8988T (cell line): Measurements from ENCODE around the gene CHSY1.

Source experiments
- DNase-seq: peaks from one replicate; pipeline ENCODE4 v3.0.0; 2011

Gene CHSY1

GRCh38 chr15:101185770-101186169 lies 66.1 kb downstream of the CHSY1 start:
- no peak for DNase-seq

DNA sequence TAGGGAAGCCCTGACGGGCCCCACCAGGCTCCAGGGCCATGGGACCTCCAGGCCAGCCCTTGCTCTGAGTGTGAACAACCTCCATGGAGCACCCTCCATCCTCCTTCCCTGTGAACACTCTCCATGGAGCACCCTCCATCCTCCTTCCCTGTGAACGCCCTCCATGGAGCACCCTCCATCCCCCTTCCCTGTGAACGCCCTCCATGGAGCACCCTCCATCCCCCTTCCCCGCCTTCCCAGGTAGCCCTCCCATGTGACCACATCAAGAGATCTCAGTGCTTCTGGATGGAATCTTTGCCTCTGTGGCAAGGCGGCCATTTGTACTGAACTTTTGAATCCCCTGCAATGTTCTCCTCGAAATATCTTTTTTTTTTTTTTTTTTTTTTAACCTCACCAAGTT lies 66.5 kb downstream of the CHSY1 start:
- DNase-seq = no peak

DNA sequence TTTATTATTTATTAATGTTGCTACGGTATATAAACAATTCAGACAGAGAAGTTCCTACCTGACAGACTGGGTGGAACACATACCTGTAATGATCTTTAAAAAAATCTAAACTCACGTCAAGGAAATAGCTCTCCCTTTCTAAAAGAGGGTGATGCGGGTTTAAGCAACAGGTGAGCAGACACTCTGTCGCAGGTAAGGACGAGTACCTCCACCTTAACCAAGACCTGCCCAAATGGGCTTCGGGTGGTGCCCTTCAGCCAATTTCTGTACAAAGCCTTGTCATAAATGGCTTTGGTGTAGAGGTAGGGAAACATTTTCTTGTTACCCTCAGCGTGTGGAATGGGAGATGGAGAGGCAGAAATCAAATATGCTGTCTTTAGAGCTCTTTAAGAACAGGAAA lies 67.0 kb downstream of the CHSY1 start:
- no peak for DNase-seq

DNA sequence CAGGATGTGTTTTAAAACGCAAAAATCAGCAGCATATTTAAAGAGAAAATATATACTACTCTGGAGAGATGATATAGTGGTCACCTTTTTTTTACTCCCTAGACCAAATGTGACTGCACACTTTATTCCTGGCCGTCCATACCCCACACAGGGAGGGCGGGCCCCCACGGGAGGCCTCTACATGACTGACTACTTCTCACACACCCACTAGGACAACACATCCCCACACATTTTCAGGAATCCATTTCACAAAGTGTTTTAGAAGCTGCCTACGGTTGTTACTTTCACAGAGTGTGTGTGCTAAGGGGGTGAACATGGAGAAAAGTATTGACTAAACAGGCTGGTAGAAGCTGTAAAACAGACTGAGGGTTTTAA lies 67.9 kb downstream of the CHSY1 start:
- DNase-seq = no peak

DNA sequence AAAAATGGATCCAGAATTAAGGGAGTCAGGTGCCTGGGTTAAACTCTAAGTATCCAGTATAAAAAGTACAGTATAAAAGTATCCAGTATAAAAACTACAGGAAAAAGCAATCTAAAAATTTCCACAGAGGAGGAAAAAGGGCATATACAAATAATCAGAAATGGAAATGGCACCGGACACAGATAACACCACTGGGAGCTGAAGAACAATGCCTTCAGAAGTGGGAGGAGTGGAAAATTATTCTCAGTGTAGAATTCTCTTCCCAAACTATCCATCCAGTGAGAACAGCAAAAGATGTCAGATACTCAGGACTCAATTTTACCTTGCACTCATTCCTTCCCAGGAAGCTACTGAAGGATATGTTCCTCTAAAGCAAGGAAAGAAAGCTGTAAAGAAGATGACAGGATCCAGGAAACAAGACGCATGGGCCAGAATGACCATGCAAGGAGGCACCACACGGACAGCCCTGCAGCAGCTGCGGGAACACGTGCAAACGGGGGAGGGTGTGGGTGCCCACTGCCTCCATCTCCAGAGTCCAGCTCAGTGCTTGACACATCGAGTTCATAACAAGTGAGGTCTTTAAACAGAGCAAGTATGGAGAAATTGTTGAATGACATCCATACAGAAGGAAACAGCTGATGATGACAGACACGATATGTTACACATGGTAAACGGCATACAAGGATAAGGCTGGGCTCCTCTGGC lies 68.5 kb downstream of the CHSY1 start:
- no peak for DNase-seq

DNA sequence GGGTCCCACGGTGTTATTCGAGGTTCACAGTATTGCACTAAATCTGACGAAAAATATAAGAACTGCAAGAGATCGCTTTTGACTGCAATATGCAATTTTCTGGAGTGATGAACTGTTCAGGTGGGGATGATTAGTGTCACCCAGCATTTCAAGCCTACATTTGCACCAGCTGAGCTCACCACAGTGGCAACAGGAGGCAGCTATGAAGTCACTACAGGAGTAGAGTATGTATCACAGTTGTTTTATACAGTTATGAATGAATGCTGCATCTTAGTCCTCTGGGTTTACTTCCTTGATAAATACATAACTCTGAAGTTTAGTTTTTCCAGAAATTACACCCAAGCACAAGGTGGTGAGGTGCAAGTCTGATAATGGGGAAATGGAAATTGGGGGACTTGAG lies 69.6 kb downstream of the CHSY1 start:
- no peak for DNase-seq

DNA sequence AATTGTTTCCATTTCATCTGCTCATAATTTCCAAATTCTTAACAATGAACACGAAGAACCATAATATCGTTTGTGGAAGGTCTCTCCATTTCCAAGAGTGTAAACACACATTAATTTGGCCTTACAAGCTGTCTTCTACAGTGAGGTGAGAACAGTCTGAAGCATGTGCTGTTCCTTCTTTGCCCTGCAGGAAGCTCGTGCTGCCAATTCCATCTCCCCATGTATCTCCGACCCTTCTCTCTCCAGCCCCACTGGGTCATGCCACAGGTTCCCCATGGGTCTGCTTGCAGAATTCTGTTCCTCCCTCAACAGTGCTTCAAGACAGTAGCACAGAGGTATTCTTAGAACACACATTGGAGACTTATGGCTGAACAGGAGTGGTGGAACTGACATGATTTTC lies 70.5 kb downstream of the CHSY1 start:
- DNase-seq = no peak

- DNase-seq = no peak
These were observed 71.1 kb downstream of the CHSY1 start for GRCh38 chr15:101180620-101181307.

GRCh38 chr15:101179341-101180153 lies 72.3 kb downstream of the CHSY1 start:
- no peak for DNase-seq

DNA sequence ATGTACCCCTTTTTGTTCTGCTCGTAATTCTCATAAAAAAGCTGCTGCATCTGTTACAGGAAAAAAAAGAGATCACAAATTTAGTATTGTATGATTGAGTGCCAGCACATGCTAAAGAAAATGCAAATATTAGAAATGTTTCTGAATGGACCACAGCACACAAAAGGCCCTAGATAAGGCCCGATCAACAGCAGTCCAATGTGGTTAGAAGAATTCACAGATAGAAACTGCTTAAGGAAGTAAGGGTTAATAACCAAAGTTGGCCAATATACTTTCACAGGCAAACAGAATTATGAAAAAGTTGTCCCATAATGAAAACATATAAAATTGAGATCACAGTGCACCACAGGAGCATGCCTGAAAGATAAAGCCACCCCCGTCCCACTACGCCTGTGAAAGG lies 72.9 kb downstream of the CHSY1 start:
- DNase-seq = no peak

GRCh38 chr15:101178479-101178878 lies 73.4 kb downstream of the CHSY1 start:
- no peak for DNase-seq

GRCh38 chr15:101177866-101178265 lies 74.0 kb downstream of the CHSY1 start:
- DNase-seq = no peak

DNA sequence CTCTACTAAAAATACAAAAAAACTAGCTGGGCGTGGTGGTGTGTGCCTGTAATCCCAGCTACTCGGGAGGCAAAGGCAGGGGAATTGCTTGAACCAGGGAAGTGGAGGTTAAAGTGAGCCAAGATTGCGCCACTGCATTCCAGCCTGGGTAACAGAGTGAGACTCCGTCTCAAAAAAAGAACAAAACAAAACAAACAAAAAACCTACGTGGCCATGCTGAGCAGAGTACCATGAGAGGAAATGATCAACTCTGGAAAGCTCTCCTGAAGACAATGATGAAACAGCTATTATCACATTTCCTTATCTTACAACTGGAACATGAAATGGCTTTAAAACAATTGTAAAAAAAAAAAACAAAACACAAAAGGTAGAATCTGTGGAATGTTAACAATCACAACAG lies 75.2 kb downstream of the CHSY1 start:
- DNase-seq = no peak

DNA sequence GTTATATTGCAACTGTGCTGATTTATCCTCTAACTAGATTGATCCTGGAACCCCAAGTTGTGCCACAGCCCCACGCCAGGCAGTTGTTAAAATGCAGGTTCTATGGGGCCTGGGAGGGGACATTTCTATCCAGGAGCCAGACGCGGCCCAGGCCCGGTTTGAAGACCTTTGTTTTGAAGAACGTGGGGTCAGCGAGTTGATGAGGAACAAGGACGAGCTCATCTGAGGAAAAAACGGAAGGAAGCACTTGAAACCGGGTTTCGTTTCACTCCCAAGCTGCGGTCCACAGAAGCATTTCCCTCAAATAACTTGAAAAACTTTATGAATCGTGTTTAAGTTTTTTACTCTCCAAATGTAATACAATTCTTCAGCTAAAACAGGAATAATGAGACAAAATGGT lies 76.4 kb downstream of the CHSY1 start:
- no peak for DNase-seq

DNA sequence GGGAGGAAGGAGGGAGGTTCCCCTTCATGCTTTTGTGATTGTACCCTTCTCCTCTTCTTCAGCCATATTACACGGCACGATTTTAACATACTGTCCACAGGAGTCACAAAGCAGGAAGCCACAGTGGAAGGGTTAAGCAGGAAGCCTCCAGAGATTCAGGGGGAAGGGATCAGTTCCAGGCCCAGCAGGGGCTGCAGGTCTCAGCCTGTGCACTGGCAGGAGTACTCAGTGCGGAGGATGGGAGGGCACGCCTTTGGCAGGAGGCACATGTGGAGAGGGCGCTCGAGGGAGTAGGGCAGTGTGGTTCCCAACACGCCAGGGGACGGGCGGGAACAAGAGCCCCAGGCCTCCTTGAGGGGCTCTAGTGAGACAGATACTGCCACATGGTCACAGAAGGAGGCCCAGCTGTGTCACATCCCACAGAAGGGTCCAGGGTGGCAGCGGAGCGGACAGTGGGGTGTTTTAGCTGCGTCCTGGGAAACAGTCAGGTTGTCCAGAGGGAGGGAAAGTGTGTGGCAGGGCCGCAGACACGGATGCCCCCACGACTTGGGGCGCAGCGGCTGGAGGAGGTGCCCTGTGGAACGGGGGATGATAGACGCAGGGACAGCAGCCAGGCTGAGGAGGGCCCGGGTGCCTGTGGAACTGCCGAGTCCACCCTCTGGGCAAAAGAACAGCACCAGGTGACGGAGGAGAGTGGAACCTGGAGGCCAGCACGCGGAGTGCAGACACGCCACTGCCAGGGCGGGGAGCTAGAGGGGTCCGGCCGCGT lies 77.5 kb downstream of the CHSY1 start:
- DNase-seq = no peak

DNA sequence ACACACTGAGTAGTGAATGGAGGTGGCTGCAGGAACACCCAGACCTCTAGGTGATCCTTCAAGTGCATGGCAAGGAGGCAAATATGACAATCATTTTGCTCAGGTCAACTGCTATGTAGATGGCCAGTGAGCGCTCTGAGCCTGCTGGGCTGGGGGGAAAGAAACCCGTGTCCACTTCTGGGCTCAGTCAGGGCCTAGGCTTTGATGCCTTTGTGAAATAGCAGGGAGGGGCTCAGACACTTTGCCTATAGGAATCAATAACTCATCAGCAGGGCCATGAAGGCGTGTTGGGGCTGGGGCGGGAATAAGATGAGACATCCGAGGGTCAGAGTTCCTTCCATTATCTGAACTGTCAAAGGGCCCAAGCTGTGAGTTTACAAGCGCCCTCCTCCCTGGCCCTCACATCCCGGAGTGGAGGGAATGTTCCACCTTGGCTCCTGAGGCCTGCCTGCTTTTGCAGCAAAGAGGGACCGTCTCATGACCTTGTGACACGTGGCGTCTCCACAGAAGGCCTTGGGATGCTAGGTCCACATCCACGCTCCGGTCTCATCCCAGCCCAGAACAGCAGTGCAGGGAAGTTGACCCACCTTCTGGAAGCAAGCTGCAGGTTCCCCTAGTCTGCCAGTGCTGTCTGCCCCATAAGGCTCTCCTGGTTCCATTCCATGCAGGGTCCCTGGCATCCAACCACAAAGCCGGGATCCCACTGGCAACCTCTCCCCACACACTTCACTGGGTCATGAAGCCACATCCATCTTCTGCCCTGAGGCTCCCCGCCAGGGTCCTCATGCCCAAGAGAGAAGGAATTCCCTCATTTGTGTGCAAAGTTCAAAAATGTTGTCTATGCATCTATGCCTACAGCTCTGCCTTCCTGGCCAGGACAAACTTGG lies 78.4 kb downstream of the CHSY1 start:
- DNase-seq = no peak

DNA sequence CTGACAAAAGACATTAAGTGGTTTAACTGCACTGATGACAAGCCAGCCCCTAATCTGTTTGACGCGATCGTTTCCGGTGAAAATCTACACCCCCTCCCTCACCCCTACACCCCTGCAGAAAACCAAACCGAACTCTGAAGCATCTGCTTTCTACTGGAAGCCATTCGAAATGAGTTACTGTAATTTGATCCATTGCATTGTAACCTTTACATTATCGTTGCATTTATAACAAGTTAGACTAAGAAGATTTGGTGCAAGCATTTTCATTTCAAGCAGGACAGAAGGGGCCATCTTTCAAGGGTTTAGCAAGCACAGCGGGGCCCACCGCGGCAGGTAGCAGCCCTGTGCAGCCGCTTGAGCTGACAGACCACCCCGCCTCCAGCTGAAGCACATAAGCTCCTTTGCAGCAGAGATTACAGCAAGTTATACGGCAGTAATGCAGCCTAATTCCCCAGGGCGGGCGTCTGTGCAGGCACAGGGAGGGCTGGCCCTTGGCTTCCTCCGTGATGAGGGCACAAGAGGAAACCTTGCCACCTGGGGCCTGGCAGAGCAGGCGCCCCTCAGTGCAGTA lies 79.3 kb downstream of the CHSY1 start:
- no peak for DNase-seq

- DNase-seq = no peak
These were observed 79.9 kb downstream of the CHSY1 start for GRCh38 chr15:101171954-101172353.

- no peak for DNase-seq
These were observed 81.1 kb downstream of the CHSY1 start for GRCh38 chr15:101170568-101171350.

- DNase-seq = no peak
These were observed 82.3 kb downstream of the CHSY1 start for GRCh38 chr15:101169495-101170071.
